Activated CD4-positive, alpha-beta T cell treated with anti-CD3 and anti-CD28 coated beads, Interleukin-2, amount 10 ng/mL, durations not matched to agents 24 days and 14 days (primary cell): ENCODE data around the gene TTC38. TPM values are rescaled to one million over a fixed set of nuclear protein-coding genes. Genes with fewer than 3 reads are reported as not detected.
A peak's percentile ranks its signal among the peaks of the same experiment; 100 is the strongest.

Source experiments
- DNase-seq: peaks from one replicate; pipeline ENCODE4 v3.0.0; 2022
- H3K27ac Mint-ChIP-seq: one replicate; pipeline ENCODE4 v1.8.0; 2022; ENCODE audit warnings: mild to moderate bottlenecking, mixed read lengths
- H3K27me3 Mint-ChIP-seq: one replicate; pipeline ENCODE4 v1.8.0; 2022; ENCODE audit warnings: mixed read lengths
- H3K36me3 Mint-ChIP-seq: one replicate; pipeline ENCODE4 v1.8.0; 2022; ENCODE audit warnings: low read depth, mild to moderate bottlenecking, mixed read lengths
- H3K4me1 Mint-ChIP-seq: one replicate; pipeline ENCODE4 v1.8.0; 2021; ENCODE audit warnings: mixed read lengths
- H3K4me3 Mint-ChIP-seq: one replicate; pipeline ENCODE4 v1.8.0; 2022; ENCODE audit warnings: mild to moderate bottlenecking, moderate library complexity, mixed read lengths
- H3K9me3 Mint-ChIP-seq: one replicate; pipeline ENCODE4 v1.8.0; 2021; ENCODE audit warnings: mixed read lengths
- intact Hi-C: fragments of 100-400 bp; cut with micrococcal nuclease; formaldehyde crosslinking; loops from one replicate; pipeline ENCODE4 v1.15.1; 2023
- total RNA-seq: library from RNA; stranded (reverse); gene quantifications from 2 replicates; pipeline ENCODE4 v1.2.3, GENCODE V29; 2022

Gene TTC38
- total RNA-seq, 1 donor from 2014 or later, result 20.3 TPM

DNA sequence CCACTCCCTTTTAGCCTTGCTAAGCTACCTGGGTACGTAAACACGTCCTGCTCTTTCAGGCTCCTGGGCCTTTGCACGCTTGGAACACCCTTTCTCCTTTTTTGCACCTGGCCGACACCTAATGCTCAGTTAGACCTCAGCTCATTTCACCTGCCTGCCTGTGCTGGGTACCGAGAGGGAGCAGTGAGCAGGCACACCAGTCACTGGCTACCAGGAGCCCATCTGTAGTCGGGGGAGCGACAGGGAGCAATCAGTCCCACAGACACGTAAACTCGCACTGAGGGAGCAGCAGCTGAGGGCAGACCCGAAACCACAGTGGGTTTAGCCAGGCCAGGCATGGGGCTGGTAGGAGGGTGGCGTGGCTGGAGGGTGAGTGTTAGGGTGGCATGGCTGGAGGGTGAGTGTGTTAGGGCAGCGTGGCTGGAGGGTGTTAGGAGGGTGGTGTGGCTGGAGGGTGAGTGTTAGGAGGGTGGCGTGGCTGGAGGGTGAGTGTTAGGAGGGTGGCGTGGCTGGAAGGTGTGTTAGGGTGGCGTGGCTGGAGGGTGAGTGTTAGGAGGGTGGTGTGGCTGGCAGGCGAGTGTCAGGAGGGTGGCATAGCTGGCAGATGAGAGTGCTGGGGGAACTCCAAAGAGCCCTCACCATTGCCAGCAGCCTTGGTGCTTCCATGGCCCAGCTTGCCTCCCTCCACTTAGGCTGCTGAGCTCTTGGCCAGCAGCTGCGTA is 22.5 kb downstream of the TTC38 start:
- intact Hi-C loops, result no loop called here
- H3K27ac Mint-ChIP-seq, result no peak overlapping the region
- H3K4me1 Mint-ChIP-seq, result peaks cover 21% of the 10 kb centered on the region
- H3K27me3 Mint-ChIP-seq, result no peaks in the 10 kb centered on the region
- peaks cover 45% of the 10 kb centered on the region for H3K36me3 Mint-ChIP-seq
- DNase-seq, result no peak
- no peak overlapping the region for H3K4me3 Mint-ChIP-seq
- no peaks in the 10 kb centered on the region for H3K9me3 Mint-ChIP-seq

GRCh38 chr22:46290843-46291785 is 23.3 kb downstream of the TTC38 start:
- no peak overlapping the region for H3K4me3 Mint-ChIP-seq
- H3K27me3 Mint-ChIP-seq, result no peaks in the 10 kb centered on the region
- DNase-seq, result no peak
- H3K36me3 Mint-ChIP-seq, result peaks cover 40% of the 10 kb centered on the region
- H3K27ac Mint-ChIP-seq, result no peak overlapping the region
- no peaks in the 10 kb centered on the region for H3K9me3 Mint-ChIP-seq
- intact Hi-C loops, result no loop called here
- peaks cover 28% of the 10 kb centered on the region for H3K4me1 Mint-ChIP-seq

- Mint-ChIP-seq H3K4me3 (no peak overlapping the region), H3K27me3 (no peaks in the 10 kb centered on the region), H3K27ac (no peak overlapping the region), H3K4me1 (peaks cover 33% of the 10 kb centered on the region), H3K9me3 (no peaks in the 10 kb centered on the region), H3K36me3 (peaks cover 41% of the 10 kb centered on the region)
- intact Hi-C loops, result no loop called here
- DNase-seq, result no peak
These were observed 24.4 kb downstream of the TTC38 start for GRCh38 chr22:46292173-46292572.

DNA sequence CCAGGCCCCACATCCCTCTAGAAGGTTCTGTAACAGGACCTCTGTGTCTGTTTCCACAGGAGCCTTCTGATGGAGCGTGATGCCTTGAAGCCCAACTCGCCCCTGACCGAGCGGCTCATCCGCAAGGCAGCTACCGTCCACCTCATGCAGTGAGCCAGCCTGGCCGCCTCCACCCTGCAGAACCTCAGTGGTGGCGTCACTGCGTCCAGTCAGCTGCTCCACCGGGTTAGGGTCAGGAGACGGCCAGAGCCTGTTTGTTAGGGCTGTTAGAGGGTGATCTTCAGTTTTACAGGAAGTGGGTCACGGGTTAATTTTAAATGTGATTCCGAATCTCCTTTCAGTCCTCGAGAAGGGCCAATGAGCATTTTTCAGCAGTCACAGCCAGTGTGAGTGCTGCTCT is 24.9 kb downstream of the TTC38 start:
- H3K27ac Mint-ChIP-seq, result no peak overlapping the region
- no peak for DNase-seq
- no peak overlapping the region for H3K4me3 Mint-ChIP-seq
- no peaks in the 10 kb centered on the region for H3K9me3 Mint-ChIP-seq
- H3K27me3 Mint-ChIP-seq, result no peaks in the 10 kb centered on the region
- H3K36me3 Mint-ChIP-seq, result peaks cover 43% of the 10 kb centered on the region
- peaks cover 34% of the 10 kb centered on the region for H3K4me1 Mint-ChIP-seq
- intact Hi-C loops, result no loop called here

- no peaks in the 10 kb centered on the region for H3K9me3 Mint-ChIP-seq
- intact Hi-C loops, result no loop called here
- H3K4me1 Mint-ChIP-seq, result peaks cover 35% of the 10 kb centered on the region
- no peak overlapping the region for H3K4me3 Mint-ChIP-seq
- no peaks in the 10 kb centered on the region for H3K27me3 Mint-ChIP-seq
- DNase-seq, result no peak
- H3K36me3 Mint-ChIP-seq, result peaks cover 45% of the 10 kb centered on the region
- peak overlapping the region; percentile 41 for H3K27ac Mint-ChIP-seq
These were observed 25.9 kb downstream of the TTC38 start for GRCh38 chr22:46293577-46294260.

GRCh38 chr22:46294784-46295183 is 27.0 kb downstream of the TTC38 start:
- Mint-ChIP-seq H3K4me1 (peaks cover 41% of the 10 kb centered on the region), H3K4me3 (peak overlapping the region; percentile 91), H3K27ac (no peak overlapping the region), H3K36me3 (peaks cover 50% of the 10 kb centered on the region), H3K9me3 (no peaks in the 10 kb centered on the region), H3K27me3 (no peaks in the 10 kb centered on the region)
- DNase-seq, result no peak
- intact Hi-C loops, result loop anchor here (5.0 kb wide), 3 partner anchors 42 to 172 kb away; partner anchors contain the start of genes CDPF1 and PPARA

- peak overlapping the region; percentile 91 for H3K4me3 Mint-ChIP-seq
- intact Hi-C loops, result loop anchor here (5.0 kb wide), 3 partner anchors 43 to 173 kb away; partner anchors contain the start of genes CDPF1 and PPARA
- H3K9me3 Mint-ChIP-seq, result no peaks in the 10 kb centered on the region
- no peaks in the 10 kb centered on the region for H3K27me3 Mint-ChIP-seq
- H3K4me1 Mint-ChIP-seq, result peaks cover 41% of the 10 kb centered on the region
- peak; percentile 61 for DNase-seq
- peak overlapping the region; percentile 94 for H3K27ac Mint-ChIP-seq
- peaks cover 48% of the 10 kb centered on the region for H3K36me3 Mint-ChIP-seq
These were observed 27.6 kb downstream of the TTC38 start for GRCh38 chr22:46295277-46295971.

DNA sequence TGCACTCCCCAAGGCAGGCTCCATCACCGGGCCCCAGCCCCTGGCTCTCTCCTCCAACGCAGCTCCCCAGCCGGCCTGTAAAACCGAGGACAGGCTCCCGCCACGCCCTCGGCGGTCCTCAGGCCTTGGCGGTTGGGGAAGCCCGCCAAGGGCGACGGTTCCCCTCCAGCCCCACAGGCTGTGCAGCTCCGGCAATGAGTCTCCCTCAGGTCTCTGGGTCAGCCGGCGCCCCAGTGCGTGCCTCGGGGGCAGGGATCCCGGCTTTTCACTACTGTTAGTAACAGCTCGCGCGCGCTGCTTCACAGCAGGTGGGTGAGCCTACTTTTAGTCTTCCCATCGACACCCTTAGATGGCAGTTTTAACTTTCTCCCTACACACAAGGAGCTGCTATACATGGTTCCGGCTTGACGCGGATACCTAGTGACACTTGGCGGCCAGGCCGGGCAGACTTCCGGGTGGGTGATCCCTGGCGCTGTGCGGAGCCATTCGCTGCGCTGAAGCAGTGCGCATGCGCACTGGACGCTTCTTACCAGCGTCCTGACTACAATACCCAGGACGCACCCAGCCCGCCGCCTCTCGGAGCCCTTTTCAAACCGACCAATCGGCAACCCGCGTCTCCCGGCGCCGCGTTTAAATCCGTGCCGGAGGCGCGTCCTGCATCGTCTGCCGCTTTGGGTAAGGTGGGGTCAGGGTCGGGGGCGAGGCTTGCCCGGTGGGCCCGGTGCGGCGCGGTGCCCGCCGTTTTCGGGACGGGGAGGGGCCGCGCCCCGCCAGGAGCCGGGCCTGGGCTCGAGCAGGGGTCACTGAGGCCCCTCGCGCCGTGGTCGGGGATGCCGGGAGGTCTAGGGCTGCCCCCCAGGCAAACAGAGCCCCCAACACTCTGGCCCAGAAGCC is 28.7 kb downstream of the TTC38 start, which contains the start of gene GTSE1:
Gene GTSE1, plus strand, starts transcription at position 614 of the 894 bp plus-strand sequence. CDS start 531 bp downstream, outside the sequence.
- H3K36me3 Mint-ChIP-seq, result peaks cover 47% of the 10 kb centered on the region

DNA sequence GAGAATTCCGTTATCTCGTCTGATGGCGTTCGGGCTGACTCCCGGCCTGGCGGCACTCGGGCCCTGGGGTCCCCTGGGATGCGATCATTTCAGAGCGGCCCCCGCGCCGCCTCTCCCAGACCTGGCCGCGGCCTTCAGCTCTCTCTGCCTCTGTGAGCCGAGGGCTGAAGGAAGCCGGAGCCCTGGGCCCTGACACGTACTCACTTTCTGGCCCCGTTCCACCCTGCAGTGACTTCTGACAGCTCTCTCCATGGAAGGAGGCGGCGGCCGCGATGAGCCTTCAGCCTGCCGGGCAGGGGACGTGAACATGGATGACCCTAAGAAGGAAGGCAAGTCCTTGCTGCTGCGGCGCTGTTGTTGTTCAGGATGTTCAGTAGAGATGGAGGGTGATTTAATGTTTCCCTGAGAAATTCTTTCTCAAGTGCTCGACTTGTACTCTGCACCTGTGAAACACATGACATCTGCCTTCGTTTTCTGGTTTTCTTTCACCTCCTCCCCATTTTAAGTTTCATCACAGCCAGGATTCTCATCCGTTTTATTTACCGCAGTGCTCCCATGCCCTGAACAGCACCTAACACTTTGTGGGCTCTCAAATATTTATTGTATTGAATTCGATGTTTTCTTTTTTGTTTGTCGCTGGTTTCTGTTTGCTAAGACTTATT is 29.5 kb downstream of the TTC38 start:
- Mint-ChIP-seq H3K27ac (peak overlapping the region; percentile 68), H3K36me3 (peaks cover 44% of the 10 kb centered on the region), H3K27me3 (no peaks in the 10 kb centered on the region), H3K4me3 (peak overlapping the region; percentile 91), H3K9me3 (no peaks in the 10 kb centered on the region), H3K4me1 (peaks cover 44% of the 10 kb centered on the region)
- DNase-seq, result peak; percentile 77
- intact Hi-C loops, result loop anchor here (5.0 kb wide), 3 partner anchors 45 to 175 kb away; partner anchors contain the start of genes CDPF1 and PPARA

More for the DNA sequence above, 28.7 kb downstream of the TTC38 start, which contains the start of gene GTSE1:
- Mint-ChIP-seq H3K4me3 (peak within 1 kb of the TSS; percentile 91), H3K4me1 (peaks cover 44% of the 10 kb centered on the region), H3K27ac (peak within 1 kb of the TSS; percentile 94), H3K9me3 (no peaks in the 10 kb centered on the region), H3K27me3 (no peaks in the 10 kb centered on the region)
- peak; percentile 99 for DNase-seq
- intact Hi-C loops, result loop anchor here (5.0 kb wide), 3 partner anchors 44 to 174 kb away; partner anchors contain the start of genes CDPF1 and PPARA

DNA sequence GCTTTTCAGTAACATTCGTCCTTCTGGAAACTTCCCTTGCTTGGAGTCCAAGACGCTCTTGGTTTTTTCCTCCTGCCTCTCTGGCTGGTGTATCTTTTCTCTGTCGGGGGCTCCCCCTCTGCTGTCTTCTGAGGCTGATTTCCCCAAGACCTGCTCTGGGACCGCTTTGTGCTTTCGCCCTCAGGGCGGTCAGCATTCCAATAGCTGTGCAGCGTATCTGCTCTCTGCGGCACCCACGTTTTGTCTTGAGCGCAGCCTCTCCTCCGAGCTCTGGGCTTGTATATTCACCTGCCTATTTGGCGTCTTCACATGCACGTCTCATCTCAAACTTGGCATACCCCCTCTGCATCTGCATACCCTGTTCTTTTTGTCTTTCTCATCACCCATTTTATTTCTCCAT is 31.3 kb downstream of the TTC38 start:
- H3K4me1 Mint-ChIP-seq, result peaks cover 49% of the 10 kb centered on the region

GRCh38 chr22:46300491-46300890 is 32.7 kb downstream of the TTC38 start:
- Mint-ChIP-seq H3K9me3 (no peaks in the 10 kb centered on the region), H3K27me3 (no peaks in the 10 kb centered on the region), H3K4me3 (no peak overlapping the region), H3K36me3 (peaks cover 43% of the 10 kb centered on the region), H3K4me1 (peaks cover 44% of the 10 kb centered on the region), H3K27ac (no peak overlapping the region)
- intact Hi-C loops, result no loop called here
- DNase-seq, result no peak

More for the DNA sequence above, 31.3 kb downstream of the TTC38 start:
- intact Hi-C loops, result loop anchor here (5.0 kb wide), 3 partner anchors 47 to 177 kb away; partner anchors contain the start of genes CDPF1 and PPARA
- no peak for DNase-seq
- Mint-ChIP-seq H3K4me3 (peak overlapping the region; percentile 91), H3K9me3 (no peaks in the 10 kb centered on the region), H3K27me3 (no peaks in the 10 kb centered on the region), H3K36me3 (peaks cover 43% of the 10 kb centered on the region), H3K27ac (no peak overlapping the region)
